ENCODE results near the gene SLC39A11. TPM values are rescaled to one million over a fixed set of nuclear protein-coding genes. Genes with fewer than 3 reads are reported as not detected.

The SLC39A11 gene
- total and polyA plus RNA-seq, 4 donors: 18.9 to 44.9 (median 28.2) TPM

DNA sequence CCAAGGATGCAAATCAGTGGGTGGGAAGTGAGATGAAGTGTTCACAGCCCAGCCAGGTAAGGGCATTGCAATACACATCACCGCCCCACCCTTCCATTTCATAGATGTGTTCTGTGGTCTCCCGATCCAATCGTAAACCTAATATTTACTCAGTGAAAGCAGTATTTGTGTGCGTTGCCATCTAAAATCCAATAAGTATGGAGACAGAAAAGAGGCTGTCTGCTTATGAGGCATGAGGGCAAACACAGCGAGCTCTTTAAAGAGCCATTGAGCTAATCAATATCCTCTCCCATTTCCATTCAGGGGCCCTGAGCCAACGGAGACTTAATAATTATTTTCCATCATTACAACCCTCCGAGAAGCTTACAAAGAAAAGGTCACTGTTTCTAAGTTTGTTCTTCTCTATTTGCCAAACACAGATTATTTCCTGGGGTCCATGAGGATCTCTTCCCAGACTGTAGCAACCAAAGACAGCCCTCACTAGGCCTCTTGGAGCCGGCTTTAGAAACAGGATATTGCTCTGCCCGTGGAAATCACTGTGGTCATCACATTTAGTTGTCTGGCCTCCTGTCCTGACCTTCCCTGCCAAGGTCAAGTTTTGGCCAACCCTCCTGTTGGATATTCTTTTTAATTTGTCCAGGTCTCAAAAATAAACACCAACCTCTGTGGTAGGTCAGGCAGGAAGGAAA is 120.1 kb downstream of the SLC39A11 start:
- H3K9ac ChIP-seq (ENCODE audit: low read depth in 1 of 2, low read length in 2 of 2): no peak overlapping the region
- no peaks in the 10 kb centered on the region for H3K36me3 ChIP-seq (ENCODE audit: control insufficient read depth in 4 of 4, insufficient read depth in 3 of 4, low read depth in 1 of 4, low read length in 3 of 4)
- 33% methylated on average over 9 of the region's 9 CpGs for WGBS
- TF ChIP-seq REST (IDR thresholded peaks at IDR 0.05) (no peak), GABPA (IDR thresholded peaks at IDR 0.05 in 1 of 2, conservative IDR thresholded peaks at IDR 0.05 in 1 of 2) (no peak), ATF3 (IDR thresholded peaks at IDR 0.05) (no peak), RXRA (IDR thresholded peaks at IDR 0.05) (no peak), FOXA2 (IDR thresholded peaks at IDR 0.05) (no peak), FOXA1 (IDR thresholded peaks at IDR 0.05) (no peak), TAF1 (conservative IDR thresholded peaks at IDR 0.05) (no peak), HNF4G (IDR thresholded peaks at IDR 0.05) (no peak), EGR1 (IDR thresholded peaks at IDR 0.05; ENCODE audit: low read depth in 2 of 2) (no peak), JUND (IDR thresholded peaks at IDR 0.05) (no peak), SP1 (IDR thresholded peaks at IDR 0.05) (no peak), YY1 (IDR thresholded peaks at IDR 0.05) (no peak), NR2F2 (IDR thresholded peaks at IDR 0.05) (no peak), RAD21 (IDR thresholded peaks at IDR 0.05) (no peak), HNF4A (conservative IDR thresholded peaks at IDR 0.05) (no peak)
- TF ChIP-seq, protein P1, sequence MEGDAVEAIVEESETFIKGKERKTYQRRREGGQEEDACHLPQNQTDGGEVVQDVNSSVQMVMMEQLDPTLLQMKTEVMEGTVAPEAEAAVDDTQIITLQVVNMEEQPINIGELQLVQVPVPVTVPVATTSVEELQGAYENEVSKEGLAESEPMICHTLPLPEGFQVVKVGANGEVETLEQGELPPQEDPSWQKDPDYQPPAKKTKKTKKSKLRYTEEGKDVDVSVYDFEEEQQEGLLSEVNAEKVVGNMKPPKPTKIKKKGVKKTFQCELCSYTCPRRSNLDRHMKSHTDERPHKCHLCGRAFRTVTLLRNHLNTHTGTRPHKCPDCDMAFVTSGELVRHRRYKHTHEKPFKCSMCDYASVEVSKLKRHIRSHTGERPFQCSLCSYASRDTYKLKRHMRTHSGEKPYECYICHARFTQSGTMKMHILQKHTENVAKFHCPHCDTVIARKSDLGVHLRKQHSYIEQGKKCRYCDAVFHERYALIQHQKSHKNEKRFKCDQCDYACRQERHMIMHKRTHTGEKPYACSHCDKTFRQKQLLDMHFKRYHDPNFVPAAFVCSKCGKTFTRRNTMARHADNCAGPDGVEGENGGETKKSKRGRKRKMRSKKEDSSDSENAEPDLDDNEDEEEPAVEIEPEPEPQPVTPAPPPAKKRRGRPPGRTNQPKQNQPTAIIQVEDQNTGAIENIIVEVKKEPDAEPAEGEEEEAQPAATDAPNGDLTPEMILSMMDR (IDR thresholded peaks at IDR 0.05; ENCODE audit: low read depth, low read length, missing input control): no peak
- no peaks in the 10 kb centered on the region for H3K27me3 ChIP-seq (ENCODE audit: control insufficient read depth in 4 of 4, insufficient read depth in 4 of 4, low read length in 3 of 4)
- no peak for DNase-seq (ENCODE audit: low spot score)
- H3K4me3 ChIP-seq (ENCODE audit: low read depth in 1 of 3, low read length in 3 of 3): no peak overlapping the region
- peaks cover 5 to 50% (median 40%) of the 10 kb centered on the region in 4 donors for H3K4me1 ChIP-seq (ENCODE audit: control insufficient read depth in 4 of 4, insufficient read depth in 4 of 4, low read length in 3 of 4)
- H3K27ac ChIP-seq (ENCODE audit: low read depth in 1 of 2, low read length in 2 of 2): no peak overlapping the region
- no peaks in the 10 kb centered on the region for H3K9me3 ChIP-seq (ENCODE audit: control insufficient read depth in 4 of 4, low read length in 3 of 4)

- no peak overlapping the region for H3K9ac ChIP-seq (ENCODE audit: low read depth in 1 of 2, low read length in 2 of 2)
- 96% methylated on average over 11 of the region's 11 CpGs for WGBS
- no peak for TF ChIP-seq RAD21 (IDR thresholded peaks at IDR 0.05)
- TF ChIP-seq ATF3 (IDR thresholded peaks at IDR 0.05): no peak
- no peak for TF ChIP-seq EGR1 (IDR thresholded peaks at IDR 0.05; ENCODE audit: low read depth in 2 of 2)
- TF ChIP-seq REST (IDR thresholded peaks at IDR 0.05): no peak
- TF ChIP-seq RXRA (IDR thresholded peaks at IDR 0.05): no peak
- TF ChIP-seq HNF4G (IDR thresholded peaks at IDR 0.05): no peak
- TF ChIP-seq NR2F2 (IDR thresholded peaks at IDR 0.05): no peak
- no peaks in the 10 kb centered on the region for H3K27me3 ChIP-seq (ENCODE audit: control insufficient read depth in 4 of 4, insufficient read depth in 4 of 4, low read length in 3 of 4)
- H3K9me3 ChIP-seq (ENCODE audit: control insufficient read depth in 4 of 4, low read length in 3 of 4): no peaks in the 10 kb centered on the region
- H3K36me3 ChIP-seq (ENCODE audit: control insufficient read depth in 4 of 4, insufficient read depth in 3 of 4, low read depth in 1 of 4, low read length in 3 of 4): no peaks in the 10 kb centered on the region
- peaks cover 5 to 42% (median 34%) of the 10 kb centered on the region in 4 donors for H3K4me1 ChIP-seq (ENCODE audit: control insufficient read depth in 4 of 4, insufficient read depth in 4 of 4, low read length in 3 of 4)
- H3K27ac ChIP-seq (ENCODE audit: low read depth in 1 of 2, low read length in 2 of 2): no peak overlapping the region
- DNase-seq (ENCODE audit: low spot score): no peak
- H3K4me3 ChIP-seq (ENCODE audit: low read depth in 1 of 3, low read length in 3 of 3): no peak overlapping the region
These were observed 121.1 kb downstream of the SLC39A11 start for GRCh38 chr17:72971226-72971880.
